GM12891 (cell line): ENCODE data around the gene RBM39.

Source experiments
- POLR2A ChIP-seq: IDR thresholded peaks from 2 replicates; pipeline ENCODE4 v1.6.1; 2011; ENCODE audit warnings: low read depth, low read length, control low read depth
- POLR2AphosphoS5 ChIP-seq: IDR thresholded peaks from 2 replicates; pipeline ENCODE4 v1.6.1; 2011; ENCODE audit warnings: low read depth, low read length, control low read depth
- TAF1 ChIP-seq: IDR thresholded peaks from 2 replicates; pipeline ENCODE4 v1.6.1; 2011; ENCODE audit warnings: low read depth, low read length, control low read depth

- TF ChIP-seq POLR2A, result peak; percentile 19; the same call in 1 of the 2 replicates
- TF ChIP-seq POLR2AphosphoS5, result peak; percentile 53
- TF ChIP-seq TAF1, result no peak
Measured at GRCh38 chr20:35724321-35725230, 17.5 kb downstream of the RBM39 start.
